Measurements from ENCODE around the gene MAST4.

Gene MAST4

GRCh38 chr5:66874004-66874403 is 277.8 kb downstream of the MAST4 start:
- no peak for DNase-seq (ENCODE audit: low read depth)

GRCh38 chr5:66875315-66875714 is 279.1 kb downstream of the MAST4 start:
- DNase-seq (ENCODE audit: low read depth), result no peak

- no peak for DNase-seq (ENCODE audit: low read depth)
Observed at GRCh38 chr5:66876266-66876807, 280.1 kb downstream of the MAST4 start.

GRCh38 chr5:66877843-66878242 is 281.6 kb downstream of the MAST4 start:
- DNase-seq (ENCODE audit: low read depth), result no peak

GRCh38 chr5:66880401-66880800 is 284.2 kb downstream of the MAST4 start:
- no peak for DNase-seq (ENCODE audit: low read depth)

GRCh38 chr5:66881480-66882161 is 285.4 kb downstream of the MAST4 start:
- no peak for DNase-seq (ENCODE audit: low read depth)

GRCh38 chr5:66882606-66883227 is 286.5 kb downstream of the MAST4 start:
- DNase-seq (ENCODE audit: low read depth), result no peak

GRCh38 chr5:66884564-66885243 is 288.5 kb downstream of the MAST4 start:
- no peak for DNase-seq (ENCODE audit: low read depth)

- no peak for DNase-seq (ENCODE audit: low read depth)
Observed at GRCh38 chr5:66886941-66887340, 290.7 kb downstream of the MAST4 start.

GRCh38 chr5:66888613-66889012 is 292.4 kb downstream of the MAST4 start:
- DNase-seq (ENCODE audit: low read depth), result no peak

GRCh38 chr5:66889056-66889455 is 292.9 kb downstream of the MAST4 start:
- DNase-seq (ENCODE audit: low read depth), result no peak

- DNase-seq (ENCODE audit: low read depth), result no peak
Observed at GRCh38 chr5:66889524-66889923, 293.3 kb downstream of the MAST4 start.

GRCh38 chr5:66891184-66891925 is 295.2 kb downstream of the MAST4 start:
- DNase-seq (ENCODE audit: low read depth), result no peak

- DNase-seq (ENCODE audit: low read depth), result no peak
Observed at GRCh38 chr5:66892716-66893115, 296.5 kb downstream of the MAST4 start.

- no peak for DNase-seq (ENCODE audit: low read depth)
Observed at GRCh38 chr5:66894480-66895240, 298.5 kb downstream of the MAST4 start.

- peak; percentile 12 for DNase-seq (ENCODE audit: low read depth)
Observed at GRCh38 chr5:66896171-66896570, 300.0 kb downstream of the MAST4 start.

GRCh38 chr5:66897356-66897755 is 301.2 kb downstream of the MAST4 start:
- no peak for DNase-seq (ENCODE audit: low read depth)

GRCh38 chr5:66898241-66898995 is 302.2 kb downstream of the MAST4 start:
- DNase-seq (ENCODE audit: low read depth), result no peak

GRCh38 chr5:66903218-66903617 is 307.0 kb downstream of the MAST4 start:
- no peak for DNase-seq (ENCODE audit: low read depth)

- no peak for DNase-seq (ENCODE audit: low read depth)
Observed at GRCh38 chr5:66903709-66904108, 307.5 kb downstream of the MAST4 start.

GRCh38 chr5:66904189-66904588 is 308.0 kb downstream of the MAST4 start:
- no peak for DNase-seq (ENCODE audit: low read depth)

All from CMK (cell line).